Medulla oblongata (tissue), 1 donor: Measurements from ENCODE around the gene CHST11.
"Not testable (repeated sequence)": the region's sequence is repeated elsewhere in the genome, so short reads cannot be mapped to it uniquely, and the experiment has no call there.

Experiments
- DNase-seq: peaks from one replicate; pipeline ENCODE4 v3.0.0-alpha.2; 2015; ENCODE audit errors: extremely low spot score

Gene CHST11

DNA sequence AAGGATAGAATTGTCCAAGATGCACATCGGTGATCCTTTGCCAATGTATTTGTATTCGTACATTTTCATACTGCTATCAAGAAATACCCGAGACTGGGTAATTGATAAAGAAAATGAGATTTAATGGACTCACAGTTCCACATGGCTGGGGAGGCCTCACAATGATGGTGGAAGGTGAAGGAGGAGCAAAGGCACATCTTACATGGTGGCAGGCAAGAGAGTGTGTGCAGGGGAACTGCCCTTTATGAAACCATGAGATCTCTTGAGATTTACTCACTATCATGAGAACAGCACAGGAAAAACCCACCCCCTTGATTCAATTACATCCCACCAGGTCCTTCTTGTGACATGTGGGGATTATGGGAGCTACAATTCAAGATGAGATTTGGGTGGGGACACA, 107.9 kb downstream of the CHST11 start:
- not testable (repeated sequence) for DNase-seq

DNA sequence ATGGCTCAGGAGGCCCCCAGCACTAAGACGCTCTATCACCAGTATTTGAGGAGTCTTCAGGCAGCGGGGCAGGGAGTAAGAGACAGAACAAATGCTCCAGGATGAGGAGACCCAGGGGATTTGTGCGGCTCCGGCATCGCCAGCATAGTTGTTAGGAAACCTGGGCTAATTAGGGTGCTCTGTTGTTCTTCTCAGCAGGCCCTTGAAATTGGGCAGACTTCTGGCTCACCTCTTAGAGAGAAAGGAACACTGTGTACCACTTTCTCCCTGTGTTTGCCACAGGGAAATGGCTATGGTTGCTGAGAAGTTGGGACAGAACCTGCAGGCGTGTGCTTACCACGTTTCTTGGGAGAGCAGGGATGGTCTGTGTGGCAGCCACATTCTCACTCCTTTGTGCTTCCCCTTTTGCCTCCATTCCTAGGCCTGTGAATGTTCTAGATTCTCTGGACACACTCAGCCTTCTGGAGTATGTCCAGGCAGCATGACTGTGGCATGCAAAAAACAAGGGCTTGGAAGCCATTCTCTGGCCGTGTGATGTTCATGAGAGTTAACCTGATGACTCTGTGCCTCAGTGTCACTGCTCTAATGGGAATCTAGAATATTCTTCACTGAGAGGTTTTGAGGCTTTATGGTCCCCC, 109.0 kb downstream of the CHST11 start:
- peak; percentile 32 for DNase-seq

DNA sequence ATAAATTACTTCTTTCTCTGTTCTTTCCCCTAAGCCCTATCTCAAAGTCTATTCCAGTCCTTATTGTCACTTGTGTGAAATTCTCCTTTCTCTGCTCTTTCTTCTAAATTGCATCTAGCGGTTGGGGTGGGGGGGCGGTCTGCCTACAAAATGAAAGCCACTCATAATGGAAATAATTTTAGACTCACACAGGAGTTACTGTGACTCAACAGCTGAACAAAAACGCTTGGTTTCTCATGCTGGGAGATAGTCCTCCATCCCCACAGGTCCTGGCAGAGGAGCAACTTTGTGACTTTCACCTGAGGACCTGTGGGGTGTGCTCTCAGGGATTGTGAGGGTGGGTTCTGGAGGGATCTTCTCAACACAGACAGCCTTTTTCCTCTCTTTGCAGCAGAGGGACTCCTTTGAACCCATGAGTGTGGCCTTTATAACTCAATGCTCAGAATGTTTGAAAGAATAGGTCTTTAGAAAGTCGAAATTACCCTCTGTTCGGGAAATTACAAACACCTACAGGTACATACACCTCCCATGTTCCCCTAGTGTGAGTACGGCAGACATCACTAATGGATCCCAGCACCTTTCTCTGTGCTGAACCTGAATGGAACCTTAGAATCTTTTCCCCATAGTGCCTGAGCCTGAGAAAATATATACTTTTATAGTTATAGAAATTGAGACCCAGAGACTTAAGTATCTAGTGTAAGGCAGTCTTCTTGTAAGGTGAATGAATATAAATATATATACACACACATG, 109.7 kb downstream of the CHST11 start:
- no peak for DNase-seq

DNA sequence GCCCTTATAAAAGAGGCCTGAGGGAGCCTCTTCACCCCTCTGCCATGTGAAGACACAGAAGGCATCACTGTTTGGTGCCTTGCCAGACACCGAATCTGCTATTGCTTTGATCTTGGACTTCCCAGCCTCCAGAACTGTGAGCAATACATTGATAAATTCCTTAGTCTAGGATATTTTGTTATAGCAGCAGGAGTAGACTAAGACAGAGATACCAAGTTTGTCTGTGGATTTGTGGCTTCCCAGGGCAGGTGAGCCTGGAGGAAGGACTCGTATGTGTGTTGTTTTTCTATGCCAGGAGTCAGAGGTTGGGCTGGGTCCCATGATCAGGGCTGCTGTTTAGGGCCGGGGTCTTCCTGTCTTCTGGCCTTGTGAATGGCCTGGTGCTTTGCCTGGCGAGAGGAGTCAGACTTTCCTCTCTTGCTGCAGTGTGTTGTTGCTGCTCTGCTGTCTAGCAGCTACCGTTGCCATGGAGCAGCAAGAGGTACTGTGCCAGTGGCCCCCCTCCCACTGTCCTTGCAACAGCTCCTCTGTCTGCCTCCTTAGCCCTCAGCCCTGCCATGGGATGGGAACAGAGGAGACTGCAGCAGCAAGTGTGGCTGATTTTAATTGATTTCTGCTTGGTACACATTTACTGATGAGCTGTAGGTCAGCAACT, 111.2 kb downstream of the CHST11 start:
- DNase-seq, result peak; percentile 33

DNA sequence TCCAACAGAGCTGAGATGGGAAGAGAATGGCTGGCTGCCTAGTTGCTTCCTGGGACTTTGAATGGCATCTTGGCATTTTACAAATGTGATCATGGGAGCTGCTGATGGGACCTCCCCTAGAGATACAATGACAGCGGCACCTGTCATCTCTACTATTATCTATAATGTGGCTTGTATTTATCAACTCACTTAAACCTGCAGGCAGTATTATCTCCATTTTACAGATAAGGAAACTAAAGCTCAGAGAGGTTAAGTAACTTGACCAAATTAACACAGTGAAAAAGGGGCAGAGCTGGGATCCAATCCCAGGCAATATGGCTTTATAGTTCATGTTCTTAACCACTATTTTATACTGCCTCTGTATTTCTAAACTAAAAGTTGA, 111.7 kb downstream of the CHST11 start:
- no peak for DNase-seq

DNA sequence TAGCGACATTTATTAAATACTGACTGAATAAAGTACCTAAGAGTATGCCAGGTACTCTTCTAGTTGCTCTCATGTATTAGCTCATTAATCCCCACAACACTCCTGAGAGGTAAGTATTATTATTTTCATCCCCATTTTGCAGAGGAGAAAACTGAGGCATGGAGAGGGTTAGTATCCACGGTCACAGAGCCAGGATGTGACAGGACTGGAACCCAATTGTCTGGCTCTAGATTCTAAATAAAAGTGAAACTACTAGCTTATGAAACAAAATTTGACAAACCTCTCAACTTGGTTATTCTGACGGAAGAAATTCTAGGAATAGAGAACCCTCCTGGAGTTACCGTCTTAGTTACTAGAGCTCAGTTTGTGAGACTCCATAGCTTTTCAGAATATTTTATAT, 112.2 kb downstream of the CHST11 start:
- no peak for DNase-seq

DNA sequence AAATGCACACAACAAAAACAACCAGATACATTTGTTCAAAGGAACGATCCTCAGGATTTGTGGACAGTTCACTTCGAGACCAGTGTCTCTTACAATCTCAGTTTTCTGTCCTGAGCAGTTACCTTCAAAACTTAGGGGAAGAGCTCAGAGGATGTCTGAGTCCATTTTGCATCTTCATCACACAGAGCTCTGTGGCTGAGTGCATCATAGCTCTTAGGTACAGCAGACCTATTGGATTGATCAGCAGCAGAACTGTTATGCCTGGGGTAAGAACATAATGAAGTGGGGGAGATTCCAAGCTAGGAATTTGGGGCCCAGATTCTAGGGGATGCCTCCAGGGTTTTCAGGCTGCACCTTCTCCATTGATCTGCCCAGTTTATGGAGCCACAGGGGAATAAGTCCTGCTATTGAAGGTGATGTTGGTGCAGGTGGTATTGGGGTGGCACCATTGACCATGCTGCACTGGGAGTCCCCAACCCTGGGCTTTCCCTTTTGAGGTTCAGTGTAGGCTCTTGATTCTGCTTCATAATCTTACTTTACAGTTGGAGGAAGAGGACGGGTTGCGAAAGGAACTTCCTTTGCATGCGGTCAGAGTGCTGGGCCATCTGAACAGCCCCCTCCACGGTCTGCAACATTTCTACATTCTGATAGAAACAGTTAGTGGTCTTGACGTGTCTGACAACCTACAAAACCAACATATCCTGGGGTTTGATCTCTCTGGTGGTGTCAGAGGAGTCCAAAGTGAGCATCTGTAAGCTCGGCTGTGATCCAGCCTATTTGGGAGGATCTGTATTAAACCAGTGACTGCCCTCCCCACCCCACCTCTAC, 112.8 kb downstream of the CHST11 start:
- DNase-seq, result peak; percentile 56

DNA sequence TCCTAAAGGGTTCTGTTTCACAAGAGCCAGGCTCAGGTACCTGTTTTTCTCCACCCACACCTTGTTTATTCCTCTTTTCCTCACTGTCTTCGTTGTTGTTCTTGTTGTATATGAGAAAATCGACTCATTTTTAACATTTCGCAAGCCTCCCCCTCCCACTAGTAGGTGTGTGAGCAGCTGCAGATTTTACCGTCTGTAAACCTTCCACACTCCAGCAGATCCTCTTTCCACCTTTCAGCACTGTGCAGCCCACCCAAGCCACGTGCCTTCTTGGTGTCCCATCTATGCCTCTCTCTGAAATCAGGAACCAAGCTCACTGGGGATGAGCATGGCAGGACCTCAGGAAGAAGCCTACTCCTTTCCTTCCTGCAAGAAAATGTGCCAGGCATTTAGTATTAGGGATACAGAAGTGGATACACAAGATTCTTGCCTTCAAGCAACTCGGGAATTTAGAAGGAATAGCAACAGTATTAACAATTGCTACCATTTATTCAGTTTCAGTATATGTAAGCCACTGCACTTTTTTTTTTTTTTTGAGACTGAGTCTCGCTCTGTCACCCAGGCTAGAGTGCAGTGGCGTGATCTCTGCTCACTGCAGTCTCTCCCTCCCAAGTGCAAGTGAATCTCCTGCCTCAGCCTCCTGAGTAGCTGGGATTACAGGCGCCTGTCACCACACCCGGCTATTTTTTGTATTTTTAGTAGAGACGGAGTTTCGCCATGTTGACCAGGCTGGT, 113.6 kb downstream of the CHST11 start:
- DNase-seq, result peak; percentile 26

DNA sequence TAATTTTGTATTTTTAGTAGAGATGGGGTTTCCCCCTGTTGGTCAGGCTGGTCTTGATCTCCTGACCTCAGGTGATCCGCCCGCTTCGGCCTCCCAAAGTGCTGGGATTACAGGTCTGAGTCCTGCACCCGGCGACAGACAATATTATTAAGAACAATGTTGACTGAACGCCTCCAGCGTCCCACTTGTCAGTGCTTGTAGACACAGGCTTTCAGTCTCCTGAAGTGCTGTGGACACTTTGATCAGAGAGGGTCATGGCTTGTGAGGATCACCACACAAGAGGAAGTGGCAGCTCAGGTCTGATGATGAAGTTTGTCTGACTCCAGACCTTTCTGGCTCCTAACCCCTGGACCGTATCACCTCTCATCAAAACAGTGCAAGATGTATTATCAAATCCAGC, 114.6 kb downstream of the CHST11 start:
- DNase-seq, result no peak

DNA sequence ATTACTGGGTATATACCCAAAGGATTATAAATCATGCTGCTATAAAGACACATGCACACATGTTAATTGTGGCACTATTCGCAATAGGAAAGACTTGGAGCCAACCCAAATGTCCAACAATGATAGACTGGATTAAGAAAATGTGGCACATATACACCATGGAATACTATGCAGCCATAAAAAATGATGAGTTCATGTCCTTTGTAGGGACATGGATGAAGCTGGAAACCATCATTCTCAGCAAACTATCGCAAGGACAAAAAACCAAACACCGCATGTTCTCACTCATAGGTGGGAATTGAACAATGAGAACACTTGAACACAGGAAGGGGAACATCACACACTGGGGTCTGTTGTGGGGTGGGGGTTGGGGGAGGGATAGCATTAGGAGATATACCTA, 117.6 kb downstream of the CHST11 start:
- DNase-seq, result not testable (repeated sequence)

DNA sequence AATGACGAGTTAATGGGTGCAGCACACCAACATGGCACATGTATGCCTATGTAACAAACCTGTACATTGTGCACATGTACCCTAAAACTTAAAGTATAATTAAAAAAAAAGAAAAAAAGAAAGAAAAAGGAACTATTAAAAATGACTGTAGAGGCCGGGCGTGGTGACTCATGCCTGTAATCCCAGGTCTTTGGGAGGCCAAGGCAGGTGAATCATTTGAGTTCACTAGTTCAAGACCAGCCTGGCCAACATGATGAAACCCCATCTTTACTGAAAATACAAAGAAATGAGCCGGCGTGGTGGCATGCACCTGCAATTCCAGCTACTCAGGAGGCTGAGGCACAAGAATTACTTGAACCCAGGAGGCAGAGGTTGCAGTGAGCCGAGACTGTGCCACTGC, 118.0 kb downstream of the CHST11 start:
- DNase-seq, result not testable (repeated sequence)

DNA sequence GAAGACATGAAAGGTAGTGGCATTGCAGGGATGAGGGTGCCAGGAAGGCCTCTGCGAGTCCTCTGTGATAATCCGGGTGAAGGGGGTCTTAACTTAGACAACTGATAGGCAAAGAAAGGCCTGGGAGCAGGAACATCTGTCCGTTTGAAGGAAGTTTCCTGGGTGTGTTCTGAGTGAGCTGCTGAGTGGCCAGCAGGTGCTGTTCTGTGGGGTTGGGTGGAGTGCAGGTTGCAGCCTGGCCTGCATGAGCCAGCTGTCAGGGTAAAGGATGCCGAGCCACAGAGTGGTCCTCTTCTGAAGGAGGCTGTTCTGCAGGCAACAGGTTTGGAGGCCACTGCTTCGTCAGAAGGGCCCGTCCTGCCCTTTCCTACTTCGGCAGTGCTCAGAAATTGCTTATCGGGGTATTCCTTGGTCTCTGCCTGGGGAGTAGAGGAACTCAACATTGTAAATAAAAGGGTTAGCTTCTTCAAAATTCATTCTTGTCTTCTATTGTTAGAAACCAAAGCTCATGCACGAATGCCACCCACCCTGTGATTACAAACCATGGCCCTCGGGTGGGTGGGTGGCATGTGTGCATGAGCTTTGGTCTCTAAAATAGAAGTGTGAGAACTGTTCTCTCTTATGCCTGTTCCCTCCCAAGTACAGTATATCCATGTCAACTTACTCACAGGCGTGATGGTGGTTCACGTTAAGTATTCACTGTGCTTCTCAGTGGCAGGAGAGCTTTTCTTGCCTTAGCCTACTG, 118.9 kb downstream of the CHST11 start:
- no peak for DNase-seq

DNA sequence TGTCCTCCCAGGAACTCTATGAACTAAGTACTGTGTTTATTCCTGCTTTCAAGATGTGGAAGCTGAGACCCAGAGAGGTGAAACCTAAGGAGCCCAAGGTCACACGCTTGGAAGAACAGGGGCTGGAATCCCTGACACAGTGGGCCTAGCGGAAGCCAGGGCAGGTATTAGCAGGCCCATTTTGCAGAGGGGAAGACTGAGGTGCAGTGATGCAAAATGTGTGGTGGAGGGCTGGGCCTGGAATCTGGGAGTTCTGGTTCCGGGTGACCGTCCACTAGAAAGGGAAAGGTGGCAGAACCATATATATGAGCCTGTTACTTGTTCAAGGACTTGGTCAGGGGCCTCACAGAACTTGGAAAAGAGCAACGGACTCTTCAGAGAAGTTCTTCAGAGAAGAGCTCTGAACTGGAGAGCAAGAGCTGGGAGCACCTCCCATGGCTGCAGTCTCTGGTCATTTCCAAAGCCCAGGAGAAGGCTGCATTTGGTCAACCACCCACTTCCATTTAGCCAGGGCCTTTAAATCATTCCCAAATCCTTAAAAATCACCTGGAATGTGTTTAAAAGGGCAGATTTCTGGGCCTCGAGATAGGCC, 119.5 kb downstream of the CHST11 start:
- no peak for DNase-seq

DNA sequence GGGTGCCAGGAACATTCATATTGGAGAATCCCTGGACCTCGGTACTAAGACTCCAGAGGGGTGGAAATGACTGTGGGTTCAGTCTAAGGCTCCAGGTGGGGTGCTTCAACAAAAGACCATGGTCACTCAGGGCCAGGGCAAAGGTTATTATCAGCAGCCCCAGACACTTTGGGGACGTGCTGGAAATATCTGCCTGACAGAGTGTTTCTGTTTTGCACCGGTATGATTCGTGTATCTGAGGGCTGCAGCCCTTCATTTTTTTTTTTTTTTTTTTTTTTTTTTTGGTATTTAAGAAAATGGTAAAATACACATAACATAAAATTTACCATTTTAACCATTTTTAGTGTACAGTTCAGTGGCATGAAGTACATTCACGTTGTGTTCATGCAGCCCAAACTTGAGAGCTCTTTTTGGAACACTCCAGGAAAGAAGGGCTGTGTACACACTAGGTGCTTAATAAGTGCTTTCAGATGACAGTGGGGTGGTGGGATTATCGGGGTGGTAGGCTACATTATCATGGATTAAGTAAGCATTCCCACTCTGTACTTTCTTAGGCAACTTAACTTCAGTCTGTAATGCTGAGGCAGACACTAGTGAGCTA, 120.3 kb downstream of the CHST11 start:
- no peak for DNase-seq

DNA sequence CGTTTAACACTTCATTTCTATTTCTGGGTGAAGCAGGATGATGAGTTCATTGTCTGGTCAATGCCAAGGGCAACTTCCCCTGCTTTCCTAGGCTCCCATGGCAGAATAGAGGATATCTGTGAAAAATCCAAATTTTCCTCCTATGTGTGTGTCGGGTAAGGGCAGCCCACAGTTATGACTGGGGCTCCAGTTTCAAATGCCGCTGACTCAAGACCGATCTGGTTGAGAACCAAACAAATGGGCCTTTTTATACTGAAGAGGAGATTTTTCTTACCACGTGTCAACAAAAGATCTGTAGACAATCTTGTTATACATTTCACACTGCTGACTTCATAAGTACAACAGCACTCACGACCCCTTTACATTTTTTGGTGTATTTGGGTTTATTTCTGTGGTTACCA, 120.8 kb downstream of the CHST11 start:
- no peak for DNase-seq

DNA sequence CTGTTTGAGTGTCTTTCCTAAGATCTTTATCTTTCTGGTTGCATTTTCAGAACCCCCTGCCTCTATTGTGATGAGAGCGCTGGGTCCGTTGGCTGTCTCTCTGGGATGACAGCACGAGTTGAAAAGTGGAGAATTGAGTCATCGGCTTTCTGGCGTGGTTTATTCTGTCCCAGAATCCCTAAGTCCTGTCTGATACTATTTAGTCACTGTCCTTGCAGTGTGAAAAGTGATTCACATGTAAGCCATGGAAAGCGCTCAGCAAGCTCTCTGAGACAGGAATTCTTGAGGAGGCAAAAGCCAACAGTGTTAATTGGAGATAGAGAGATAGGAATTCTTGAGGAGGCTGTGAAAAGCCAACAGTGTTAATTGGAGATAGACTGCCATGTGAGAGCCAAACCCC, 121.7 kb downstream of the CHST11 start:
- no peak for DNase-seq

DNA sequence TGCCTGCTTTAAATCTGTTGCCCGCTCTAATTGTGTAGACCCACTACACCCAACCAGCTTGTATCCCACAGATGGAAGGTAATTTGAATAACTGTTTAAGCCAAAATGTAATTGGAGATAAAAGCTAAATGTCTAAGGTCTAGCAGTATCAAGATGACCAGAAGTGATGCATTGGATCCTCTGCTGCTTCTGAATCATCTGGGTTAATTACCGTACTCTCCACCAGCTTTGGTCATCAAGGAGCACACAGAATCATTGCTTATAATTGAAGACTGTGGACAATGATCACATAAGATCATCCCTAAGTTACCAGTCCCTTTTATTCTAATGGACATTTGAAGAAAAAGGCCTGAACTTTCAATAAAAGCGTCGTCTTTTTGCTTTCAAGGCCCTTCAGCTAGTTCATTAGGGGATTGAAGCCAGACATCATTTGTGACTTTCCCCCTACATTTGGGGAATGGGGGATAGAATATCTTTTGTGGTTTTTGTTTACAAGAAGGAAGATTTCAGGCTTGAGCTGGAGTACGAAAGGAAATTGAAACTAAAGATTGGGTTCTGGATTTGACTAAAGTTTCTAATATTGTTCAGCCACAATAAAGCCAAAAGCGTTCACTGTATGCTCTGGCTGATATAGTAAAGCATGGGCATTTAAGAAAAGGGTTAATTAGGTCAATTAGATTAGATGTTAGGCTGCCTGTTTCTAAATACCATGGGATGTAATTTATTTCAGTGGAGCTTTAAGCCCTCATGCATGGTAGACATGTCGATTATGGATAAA, 123.2 kb downstream of the CHST11 start:
- DNase-seq, result no peak

DNA sequence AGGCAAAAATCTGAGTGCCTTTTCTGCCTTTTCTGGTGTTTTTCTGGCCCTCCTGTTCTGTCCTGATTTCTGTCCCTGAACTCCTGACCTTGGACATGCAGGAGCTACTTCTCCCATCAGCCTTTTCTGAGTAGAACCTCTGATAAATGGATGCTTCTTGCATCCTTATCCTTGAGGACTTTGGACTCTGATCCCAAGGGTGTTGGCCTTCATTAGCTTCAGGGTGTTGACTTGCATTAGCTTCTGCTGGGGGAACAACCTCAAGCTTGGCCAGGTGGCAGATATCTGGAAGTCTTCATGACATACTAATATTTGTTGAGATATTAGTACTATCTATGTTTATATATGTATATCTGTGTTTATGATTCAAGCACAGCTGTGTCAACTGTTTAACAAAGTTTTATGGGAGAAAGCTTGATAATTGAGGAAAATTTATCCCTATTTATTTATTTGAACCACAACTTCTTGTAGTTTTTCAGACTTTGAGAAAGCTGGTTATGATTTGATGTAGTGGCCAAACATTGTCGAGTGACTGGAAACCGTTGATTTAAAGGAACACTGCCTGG, 124.3 kb downstream of the CHST11 start:
- DNase-seq, result no peak

DNA sequence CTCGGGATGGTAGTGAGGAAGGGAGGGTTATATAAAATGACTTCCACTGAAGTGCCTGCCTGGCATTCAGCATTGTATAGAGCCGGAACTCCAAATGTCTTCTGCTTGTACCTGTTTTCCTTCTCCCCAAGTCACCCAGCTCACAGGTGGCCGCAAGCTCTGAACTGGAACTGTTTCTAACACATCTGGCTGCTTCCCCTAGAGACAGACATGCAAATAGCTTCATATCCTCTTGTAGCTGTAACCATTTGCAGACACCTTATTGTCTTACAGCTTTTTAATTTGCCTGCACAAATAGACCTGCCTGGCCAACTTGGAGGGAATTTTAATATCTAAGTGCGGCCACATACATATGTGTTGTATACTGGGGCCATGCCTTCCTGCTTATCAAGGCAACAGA, 126.0 kb downstream of the CHST11 start:
- no peak for DNase-seq
